Psoas muscle (tissue), 8 donors: ENCODE data around the gene DPEP2. TPM values are rescaled to one million over a fixed set of nuclear protein-coding genes. Genes with fewer than 3 reads are reported as not detected.
"Not testable (repeated sequence)": the region's sequence is repeated elsewhere in the genome, so short reads cannot be mapped to it uniquely, and the experiment has no call there.

Source experiments
- ATAC-seq, 4 donors: fragments of 200-7000 bp; cut with Tn5 transposase; one replicate each; pipeline ENCODE4 v1.9.1; 2020; ENCODE audit warnings: moderate library complexity in 3 of 4, mild to moderate bottlenecking in 2 of 4
- DNase-seq, 2 donors: peaks; one replicate each; pipeline ENCODE4 v3.0.0-alpha.2; 2020
- H3K27ac ChIP-seq: fragments of 200-600 bp; one replicate; pipeline ENCODE4 v1.8.0; 2022
- H3K27me3 ChIP-seq, 3 donors: fragments of 200-600 bp in 1 of 3; one replicate each; pipeline versions ENCODE4 v1.6.1 to v1.8.0; 2013 to 2022; ENCODE audit warnings: low read length in 2 of 3, mild to moderate bottlenecking in 2 of 3, moderate library complexity in 1 of 3; ENCODE audit not compliant: insufficient read depth in 3 of 3
- H3K36me3 ChIP-seq, 2 donors: fragments of 200-600 bp in 1 of 2; one replicate each; pipeline versions ENCODE4 v1.6.1 to v1.8.0; 2013 to 2022; ENCODE audit warnings: low read depth in 1 of 2, mild to moderate bottlenecking in 1 of 2, moderate library complexity in 1 of 2; ENCODE audit not compliant: insufficient read depth in 1 of 2
- H3K4me1 ChIP-seq: fragments of 200-600 bp; one replicate; pipeline ENCODE4 v1.8.0; 2022
- H3K4me3 ChIP-seq: fragments of 200-600 bp; one replicate; pipeline ENCODE4 v1.8.0; 2022; ENCODE audit warnings: mild to moderate bottlenecking
- H3K9me3 ChIP-seq: fragments of 200-600 bp; one replicate; pipeline ENCODE4 v1.8.0; 2022
- WGBS, 3 donors: extraction: QIAGEN DNeasy Blood & Tissue Kit; methylation state at CpG; one replicate each; pipeline versions ENCODE4 v1.1.6 to v1.1.7; 2013; 5-methylcytosine and 5-hydroxymethylcytosine counted together
- intact Hi-C, 2 donors: fragments of 100-400 bp; cut with DNase I; formaldehyde crosslinking; loops; one replicate each; pipeline versions ENCODE4 v1.11.0 to v1.14.2; 2022
- long read RNA-seq, 2 donors: library from polyadenylated mRNA; unstranded; transcript quantifications; one replicate each; pipeline ENCODE4 v2.0.0, GENCODE V29; 2021
- polyA plus RNA-seq, 3 donors: library from polyadenylated mRNA; stranded (reverse); fragments of 200-250 nt; gene quantifications; one replicate each; pipeline ENCODE4 v1.2.3, GENCODE V29; 2013
- total RNA-seq, 4 donors: library from RNA; stranded (reverse); fragmentation: NEBNext Ultra II Directional in 2 of 4; extraction: Animal tissue kit (Norgen Biotek cat#: 25700) in 2 of 4; gene quantifications; one replicate each; pipeline versions ENCODE4 v1.2.1 to v1.2.4, GENCODE V29; 2021 to 2023
- TF ChIP-seq, protein P1 (sequence below): fragments of 200-600 bp; IDR thresholded peaks from one replicate; pipeline ENCODE4 v1.8.0; 2022; ENCODE audit warnings: antibody characterized with exemption
- donor health status: healthy with polysubstance abuse.
- donor health status: DM: no; HTN: no; CAD: no; lungs with moderate emphysema.
- donor health status: Bipolar disorder and iron deficiency.
- donor health status: healthy.
- donor health status: DM: yes; HTN: yes; CAD: no.
- donor health status: DM: no; HTN: no; CAD: no.
- donor health status: DM: no; HTN: no; CAD: no.
- donor health status: DM: yes; HTN: yes; CAD: no.

DPEP2 gene
- 1 to 10 TPM in 1 of 4 donors, under 1 TPM in 2, not detected in 1; 0.25 to 1.1 (median 0.82) TPM for total RNA-seq
- polyA plus RNA-seq, result under 1 TPM; 0.23 to 0.29 (median 0.27) TPM
- long read RNA-seq, donor 1, partial matches to known transcripts, result 0 of 4 reads
- long read RNA-seq, donor 1, other reads (novel, unspliced or antisense), result 4 of 4 reads
- long read RNA-seq, donor 2, partial matches to known transcripts, result 0 of 6 reads
- long read RNA-seq, donor 2, other reads (novel, unspliced or antisense), result 6 of 6 reads

DNA sequence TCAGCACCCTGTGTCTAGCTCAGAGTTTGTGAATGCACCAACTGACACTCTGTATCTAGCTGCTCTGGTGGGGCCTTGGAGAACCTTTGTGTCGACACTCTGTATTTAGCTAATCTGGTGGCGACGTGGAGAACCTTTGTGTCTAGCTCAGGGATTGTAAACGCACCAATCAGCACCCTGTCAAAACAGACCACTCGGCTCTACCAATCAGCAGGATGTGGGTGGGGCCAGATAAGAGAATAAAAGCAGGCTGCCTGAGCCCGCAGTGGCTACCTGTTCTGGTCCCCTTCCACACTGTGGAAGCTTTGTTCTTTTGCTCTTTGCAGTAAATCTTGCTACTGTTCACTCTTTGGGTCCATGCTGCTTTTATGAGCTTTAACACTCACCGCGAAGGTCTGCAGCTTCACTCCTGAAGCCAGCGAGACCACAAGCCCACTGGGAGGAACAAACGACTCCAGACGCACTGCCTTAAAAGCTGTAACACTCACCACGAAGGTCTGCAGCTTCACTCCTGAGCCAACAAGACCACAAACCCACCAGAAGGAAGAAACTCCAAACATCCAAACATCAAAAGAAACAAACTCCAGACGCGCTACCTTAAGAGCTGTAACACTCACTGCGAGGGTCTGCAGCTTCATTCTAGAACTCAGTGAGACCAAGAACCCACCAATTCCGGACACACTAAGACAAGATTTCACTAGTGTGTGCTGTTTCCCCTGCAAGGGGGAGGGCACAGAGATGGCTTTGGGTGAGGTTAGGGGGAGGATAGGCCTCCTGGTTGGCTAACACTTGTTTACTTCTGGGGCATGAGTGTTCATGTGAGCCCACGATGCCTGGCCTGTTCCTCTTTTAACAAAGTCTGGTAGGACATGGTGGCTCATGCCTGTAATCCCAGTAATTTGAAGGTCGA, at the start of gene DPEP2:
TSS of gene DPEP2 (minus strand) at position 706 of the 910 bp plus-strand sequence. CDS start 6,272 bp downstream, outside the sequence.
- H3K36me3 ChIP-seq, H3K9me3 ChIP-seq, H3K27me3 ChIP-seq, H3K4me1 ChIP-seq, intact Hi-C loops, DNase-seq: not testable (repeated sequence)
- 63 to 75% (median 67%) methylated on average over 18 of the region's 18 CpGs for WGBS, 3 donors
- peak within 1 kb of the TSS; percentile 4 for H3K4me3 ChIP-seq
- peak within 1 kb of the TSS; percentile 41 for H3K27ac ChIP-seq
- peak in 3 of 4 donors; percentile 33 to 44 (median 35) for ATAC-seq

DNA sequence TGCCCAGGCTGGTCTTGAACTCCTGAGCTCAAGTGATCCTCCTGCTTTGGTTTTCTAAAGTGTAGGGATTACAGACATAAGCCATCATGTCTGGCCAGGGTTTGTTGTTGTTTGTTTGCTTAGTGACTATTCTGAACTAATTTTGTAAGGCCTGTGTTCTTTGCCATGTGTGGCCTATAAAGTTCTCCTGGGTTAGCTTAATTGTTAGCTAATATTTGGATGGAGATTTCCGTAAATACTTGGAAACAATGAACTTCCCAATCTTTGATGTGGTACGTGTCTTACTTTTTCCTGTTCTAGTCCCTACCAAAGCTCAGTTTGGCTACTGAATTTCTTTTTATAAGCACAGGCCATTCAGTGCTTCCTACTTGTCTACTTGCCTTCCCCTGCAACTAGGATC, 48.7 kb upstream of the DPEP2 start:
- intact Hi-C loops, result loop anchor here (10.0 kb wide), 2 partner anchors 353 to 373 kb away; no protein-coding TSS in a partner anchor
- Histone ChIP-seq H3K27me3 (no peaks in the 10 kb centered on the region), H3K4me3 (no peak overlapping the region), H3K27ac (no peak overlapping the region), H3K36me3 (peaks cover 0 to 34% of the 10 kb centered on the region in 2 donors), H3K9me3 (no peaks in the 10 kb centered on the region), H3K4me1 (no peaks in the 10 kb centered on the region)
- no peak for DNase-seq
- no peak for ATAC-seq
- TF ChIP-seq, protein P1, sequence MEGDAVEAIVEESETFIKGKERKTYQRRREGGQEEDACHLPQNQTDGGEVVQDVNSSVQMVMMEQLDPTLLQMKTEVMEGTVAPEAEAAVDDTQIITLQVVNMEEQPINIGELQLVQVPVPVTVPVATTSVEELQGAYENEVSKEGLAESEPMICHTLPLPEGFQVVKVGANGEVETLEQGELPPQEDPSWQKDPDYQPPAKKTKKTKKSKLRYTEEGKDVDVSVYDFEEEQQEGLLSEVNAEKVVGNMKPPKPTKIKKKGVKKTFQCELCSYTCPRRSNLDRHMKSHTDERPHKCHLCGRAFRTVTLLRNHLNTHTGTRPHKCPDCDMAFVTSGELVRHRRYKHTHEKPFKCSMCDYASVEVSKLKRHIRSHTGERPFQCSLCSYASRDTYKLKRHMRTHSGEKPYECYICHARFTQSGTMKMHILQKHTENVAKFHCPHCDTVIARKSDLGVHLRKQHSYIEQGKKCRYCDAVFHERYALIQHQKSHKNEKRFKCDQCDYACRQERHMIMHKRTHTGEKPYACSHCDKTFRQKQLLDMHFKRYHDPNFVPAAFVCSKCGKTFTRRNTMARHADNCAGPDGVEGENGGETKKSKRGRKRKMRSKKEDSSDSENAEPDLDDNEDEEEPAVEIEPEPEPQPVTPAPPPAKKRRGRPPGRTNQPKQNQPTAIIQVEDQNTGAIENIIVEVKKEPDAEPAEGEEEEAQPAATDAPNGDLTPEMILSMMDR, result no peak
- 84 to 85% (median 85%) methylated on average over 2 of the region's 2 CpGs for WGBS, 3 donors

- Histone ChIP-seq H3K36me3 (peaks cover 0 to 27% of the 10 kb centered on the region in 2 donors), H3K9me3 (no peaks in the 10 kb centered on the region), H3K27me3 (no peaks in the 10 kb centered on the region), H3K27ac (no peak overlapping the region), H3K4me3 (no peak overlapping the region), H3K4me1 (no peaks in the 10 kb centered on the region)
- intact Hi-C loops, result loop anchor here (10.0 kb wide), 2 partner anchors 351 to 371 kb away; no protein-coding TSS in a partner anchor
- TF ChIP-seq, protein P1, result no peak
- ATAC-seq, result no peak
- no peak for DNase-seq
- 80 to 85% (median 84%) methylated on average over 7 of the region's 7 CpGs for WGBS, 3 donors
Measured at GRCh38 chr16:68046106-68046505, 46.8 kb upstream of the DPEP2 start.

GRCh38 chr16:68041783-68042182, 42.5 kb upstream of the DPEP2 start:
- no peaks in the 10 kb centered on the region for H3K27me3 ChIP-seq
- intact Hi-C loops, result loop anchor here (2.0 to 10.0 kb wide), 8 partner anchors 49 to 367 kb away; partner anchors contain the start of gene NRN1L (in 1 of the 2)
- H3K4me3 ChIP-seq, result no peak overlapping the region
- TF ChIP-seq, protein P1, result no peak
- H3K9me3 ChIP-seq, result no peaks in the 10 kb centered on the region
- WGBS, 3 donors, result 90 to 98% (median 97%) methylated on average over 2 of the region's 2 CpGs
- H3K27ac ChIP-seq, result no peak overlapping the region
- ATAC-seq, result no peak
- DNase-seq, result no peak
- H3K36me3 ChIP-seq, result peaks cover 0 to 5% of the 10 kb centered on the region in 2 donors
- H3K4me1 ChIP-seq, result peaks cover 4% of the 10 kb centered on the region
